ENCODE results near the gene NHERF2.

Gene NHERF2

GRCh38 chr16:2001035-2001434 is 25.7 kb upstream of the NHERF2 start:
- no peak overlapping the region for H3K4me3 ChIP-seq (ENCODE audit: low read length)
- H3K9me3 ChIP-seq (ENCODE audit: control insufficient read depth, insufficient read depth, low read length): no peaks in the 10 kb centered on the region
- H3K27me3 ChIP-seq (ENCODE audit: control insufficient read depth, insufficient read depth, low read length): no peaks in the 10 kb centered on the region
- WGBS (ENCODE audit: insufficient coverage, insufficient read length): no CpG with 5 or more reads among the region's 19 CpGs
- H3K27ac ChIP-seq (ENCODE audit: low read length): no peak overlapping the region
- H3K36me3 ChIP-seq (ENCODE audit: control insufficient read depth, insufficient read depth, low read length): peaks cover 49% of the 10 kb centered on the region
- H3K4me1 ChIP-seq (ENCODE audit: control insufficient read depth, insufficient read depth, low read length): peaks cover 4% of the 10 kb centered on the region
- DNase-seq (ENCODE audit: low read depth, low spot score): no peak

DNA sequence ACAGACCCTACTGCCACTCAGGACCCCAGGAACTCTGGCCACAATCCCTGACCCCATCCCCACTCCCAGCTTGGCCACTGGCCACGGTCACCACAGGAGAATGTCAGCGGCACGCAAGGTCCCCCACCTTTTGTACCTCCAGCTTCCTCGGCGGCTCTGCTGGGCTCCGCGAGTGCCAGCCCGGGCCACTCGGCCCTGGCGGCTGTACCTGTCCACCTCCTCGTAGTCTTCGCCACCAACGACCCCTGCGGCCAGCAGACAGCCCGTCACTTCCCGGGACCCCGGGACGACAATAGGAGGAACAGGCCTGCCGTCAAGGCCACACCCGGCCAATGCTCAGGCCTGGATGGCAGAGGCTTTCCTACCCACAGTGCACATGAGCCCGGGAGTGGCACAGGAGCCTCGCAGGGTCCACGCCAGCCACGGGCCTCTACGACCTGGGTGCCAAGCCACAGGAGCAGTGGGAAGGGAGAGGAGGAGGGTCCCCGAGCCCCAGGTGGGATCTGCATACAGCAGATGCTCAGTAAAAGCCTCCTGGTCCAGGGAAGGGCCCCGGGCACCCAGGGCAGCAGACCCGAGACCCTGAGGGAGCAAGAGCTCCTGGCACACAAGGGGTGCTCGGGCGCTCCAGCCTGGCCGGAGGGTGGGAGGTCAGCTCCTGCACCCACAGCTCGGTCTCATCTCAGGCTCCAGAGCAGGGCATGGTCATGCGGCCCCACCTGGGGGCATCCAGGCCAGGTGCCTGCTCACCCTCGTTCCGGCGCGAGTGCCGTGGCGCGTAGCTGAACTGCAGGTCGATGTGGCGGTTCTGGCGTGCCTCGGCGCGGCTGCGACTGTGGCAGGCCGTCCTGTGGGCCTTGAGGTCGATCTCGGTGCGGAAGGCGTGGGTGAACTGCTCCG is 25.0 kb upstream of the NHERF2 start:
- WGBS (ENCODE audit: insufficient coverage, insufficient read length): no CpG with 5 or more reads among the region's 53 CpGs
- H3K4me1 ChIP-seq (ENCODE audit: control insufficient read depth, insufficient read depth, low read length): peaks cover 5% of the 10 kb centered on the region
- peaks cover 49% of the 10 kb centered on the region for H3K36me3 ChIP-seq (ENCODE audit: control insufficient read depth, insufficient read depth, low read length)
- no peak for DNase-seq (ENCODE audit: low read depth, low spot score)
- H3K27ac ChIP-seq (ENCODE audit: low read length): no peak overlapping the region
- H3K4me3 ChIP-seq (ENCODE audit: low read length): no peak overlapping the region
- H3K27me3 ChIP-seq (ENCODE audit: control insufficient read depth, insufficient read depth, low read length): no peaks in the 10 kb centered on the region
- no peaks in the 10 kb centered on the region for H3K9me3 ChIP-seq (ENCODE audit: control insufficient read depth, insufficient read depth, low read length)

- H3K4me1 ChIP-seq (ENCODE audit: control insufficient read depth, insufficient read depth, low read length): peaks cover 5% of the 10 kb centered on the region
- WGBS (ENCODE audit: insufficient coverage, insufficient read length): no CpG with 5 or more reads among the region's 47 CpGs
- no peaks in the 10 kb centered on the region for H3K27me3 ChIP-seq (ENCODE audit: control insufficient read depth, insufficient read depth, low read length)
- H3K27ac ChIP-seq (ENCODE audit: low read length): no peak overlapping the region
- H3K4me3 ChIP-seq (ENCODE audit: low read length): no peak overlapping the region
- H3K9me3 ChIP-seq (ENCODE audit: control insufficient read depth, insufficient read depth, low read length): no peaks in the 10 kb centered on the region
- no peak for DNase-seq (ENCODE audit: low read depth, low spot score)
- peaks cover 49% of the 10 kb centered on the region for H3K36me3 ChIP-seq (ENCODE audit: control insufficient read depth, insufficient read depth, low read length)
Observed at GRCh38 chr16:2002406-2003230, 24.1 kb upstream of the NHERF2 start.

DNA sequence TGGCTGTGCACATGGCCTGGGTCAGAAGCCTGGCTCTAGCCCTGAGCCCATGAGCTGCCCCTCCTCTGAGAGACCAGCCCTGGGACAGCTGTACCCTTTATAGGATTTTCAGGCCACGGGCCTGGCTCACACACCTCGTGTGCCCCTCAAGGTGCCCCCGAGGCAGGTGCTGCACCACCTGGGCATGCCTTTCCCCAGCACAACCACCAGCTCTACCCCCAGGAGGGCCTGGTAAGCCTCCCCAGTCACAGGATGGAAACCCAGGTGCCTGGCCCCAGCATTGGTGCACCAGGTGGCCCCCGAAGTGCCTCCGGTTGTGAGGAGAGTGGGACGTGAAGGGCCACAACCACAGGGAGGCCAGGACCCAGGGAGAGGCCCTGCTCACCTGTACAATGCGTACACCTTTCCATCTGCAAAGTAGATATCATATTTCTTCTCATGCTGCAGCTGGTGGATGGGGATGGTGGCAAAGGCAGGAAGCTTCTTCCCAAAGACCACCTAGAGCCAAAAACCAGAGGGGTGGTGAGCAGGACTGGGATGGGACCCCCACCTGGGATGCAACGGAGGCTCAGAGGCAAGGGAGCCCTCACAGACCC is 23.4 kb upstream of the NHERF2 start:
- Histone ChIP-seq H3K27me3 (ENCODE audit: control insufficient read depth, insufficient read depth, low read length) (no peaks in the 10 kb centered on the region), H3K9me3 (ENCODE audit: control insufficient read depth, insufficient read depth, low read length) (no peaks in the 10 kb centered on the region), H3K27ac (ENCODE audit: low read length) (no peak overlapping the region), H3K4me1 (ENCODE audit: control insufficient read depth, insufficient read depth, low read length) (peaks cover 5% of the 10 kb centered on the region), H3K36me3 (ENCODE audit: control insufficient read depth, insufficient read depth, low read length) (peaks cover 43% of the 10 kb centered on the region), H3K4me3 (ENCODE audit: low read length) (no peak overlapping the region)
- DNase-seq (ENCODE audit: low read depth, low spot score): no peak
- WGBS (ENCODE audit: insufficient coverage, insufficient read length): no CpG with 5 or more reads among the region's 8 CpGs

DNA sequence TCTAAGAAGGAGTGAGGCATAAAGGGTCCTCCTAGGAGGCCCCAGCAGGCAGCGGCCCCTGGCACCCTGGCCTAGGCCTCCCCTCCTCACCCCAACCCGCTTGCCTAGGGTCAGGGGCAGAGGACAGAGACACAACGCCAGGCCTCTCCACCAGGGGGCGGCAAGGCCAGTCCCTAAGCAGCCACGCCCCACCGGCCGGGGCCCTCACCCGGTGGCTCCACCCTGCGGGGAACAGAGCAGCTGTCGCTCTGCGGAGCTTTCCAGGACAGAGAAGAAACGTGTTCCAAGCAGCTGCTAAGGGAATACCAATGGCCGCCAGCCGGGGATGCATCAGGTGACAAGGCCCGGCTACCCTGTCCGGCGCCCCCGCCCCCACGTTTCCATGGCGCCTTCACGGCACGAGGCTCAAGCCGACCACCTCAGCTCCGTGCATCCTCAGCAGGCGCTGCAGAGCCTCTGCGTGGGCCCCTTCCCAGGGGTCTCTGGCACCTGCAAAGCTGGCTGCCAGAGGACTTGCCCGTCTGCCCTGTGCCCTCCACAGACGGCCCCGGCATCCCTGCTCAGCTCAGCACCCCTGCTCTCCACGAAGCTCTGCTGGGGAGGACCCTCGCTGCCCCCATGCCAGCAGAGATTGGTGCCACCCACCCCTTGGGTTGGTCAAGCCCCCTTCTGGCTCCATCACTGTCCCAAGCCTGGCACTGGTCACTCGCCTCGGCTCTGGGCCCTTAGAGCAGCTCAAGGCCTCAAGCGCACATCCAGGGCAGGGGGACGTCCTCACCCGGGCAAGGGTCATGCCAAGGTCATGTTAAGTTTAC is 22.7 kb upstream of the NHERF2 start:
- Histone ChIP-seq H3K36me3 (ENCODE audit: control insufficient read depth, insufficient read depth, low read length) (peaks cover 39% of the 10 kb centered on the region), H3K4me3 (ENCODE audit: low read length) (no peak overlapping the region), H3K27ac (ENCODE audit: low read length) (no peak overlapping the region), H3K9me3 (ENCODE audit: control insufficient read depth, insufficient read depth, low read length) (no peaks in the 10 kb centered on the region), H3K4me1 (ENCODE audit: control insufficient read depth, insufficient read depth, low read length) (peaks cover 5% of the 10 kb centered on the region), H3K27me3 (ENCODE audit: control insufficient read depth, insufficient read depth, low read length) (no peaks in the 10 kb centered on the region)
- no CpG with 5 or more reads among the region's 36 CpGs for WGBS (ENCODE audit: insufficient coverage, insufficient read length)
- DNase-seq (ENCODE audit: low read depth, low spot score): peak; percentile 94

GRCh38 chr16:2004795-2005517 is 21.7 kb upstream of the NHERF2 start:
- Histone ChIP-seq H3K36me3 (ENCODE audit: control insufficient read depth, insufficient read depth, low read length) (peaks cover 30% of the 10 kb centered on the region), H3K27me3 (ENCODE audit: control insufficient read depth, insufficient read depth, low read length) (no peaks in the 10 kb centered on the region), H3K27ac (ENCODE audit: low read length) (no peak overlapping the region), H3K4me1 (ENCODE audit: control insufficient read depth, insufficient read depth, low read length) (peaks cover 5% of the 10 kb centered on the region), H3K4me3 (ENCODE audit: low read length) (no peak overlapping the region), H3K9me3 (ENCODE audit: control insufficient read depth, insufficient read depth, low read length) (no peaks in the 10 kb centered on the region)
- no CpG with 5 or more reads among the region's 34 CpGs for WGBS (ENCODE audit: insufficient coverage, insufficient read length)
- no peak for DNase-seq (ENCODE audit: low read depth, low spot score)

- DNase-seq (ENCODE audit: low read depth, low spot score): no peak
- H3K4me3 ChIP-seq (ENCODE audit: low read length): no peak overlapping the region
- no peaks in the 10 kb centered on the region for H3K9me3 ChIP-seq (ENCODE audit: control insufficient read depth, insufficient read depth, low read length)
- WGBS (ENCODE audit: insufficient coverage, insufficient read length): no CpG with 5 or more reads among the region's 21 CpGs
- H3K4me1 ChIP-seq (ENCODE audit: control insufficient read depth, insufficient read depth, low read length): peaks cover 5% of the 10 kb centered on the region
- H3K27me3 ChIP-seq (ENCODE audit: control insufficient read depth, insufficient read depth, low read length): no peaks in the 10 kb centered on the region
- H3K36me3 ChIP-seq (ENCODE audit: control insufficient read depth, insufficient read depth, low read length): peaks cover 26% of the 10 kb centered on the region
- no peak overlapping the region for H3K27ac ChIP-seq (ENCODE audit: low read length)
Observed at GRCh38 chr16:2005646-2006045, 21.1 kb upstream of the NHERF2 start.

DNA sequence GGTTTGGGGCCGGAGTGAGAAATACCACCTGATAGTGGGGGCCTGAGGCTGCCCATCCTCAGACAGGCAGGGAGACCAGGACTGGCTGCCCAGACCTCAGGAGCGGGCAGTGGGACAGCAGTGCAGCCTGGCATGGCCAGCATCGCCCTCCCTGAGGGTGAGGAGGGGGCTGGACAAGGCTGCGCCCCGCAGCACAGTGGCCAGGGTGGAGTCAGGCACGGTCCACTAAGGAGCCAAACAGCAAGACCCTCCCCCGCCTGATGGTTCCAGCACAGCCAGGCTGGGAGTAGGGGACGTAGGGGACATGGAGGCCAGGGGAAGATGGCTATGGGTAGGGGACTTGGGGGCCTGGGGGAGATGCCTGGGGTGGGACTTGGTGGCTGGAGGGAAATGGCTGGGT is 20.4 kb upstream of the NHERF2 start:
- WGBS (ENCODE audit: insufficient coverage, insufficient read length): no CpG with 5 or more reads among the region's 8 CpGs
- H3K27me3 ChIP-seq (ENCODE audit: control insufficient read depth, insufficient read depth, low read length): no peaks in the 10 kb centered on the region
- peaks cover 5% of the 10 kb centered on the region for H3K4me1 ChIP-seq (ENCODE audit: control insufficient read depth, insufficient read depth, low read length)
- no peaks in the 10 kb centered on the region for H3K9me3 ChIP-seq (ENCODE audit: control insufficient read depth, insufficient read depth, low read length)
- no peak for DNase-seq (ENCODE audit: low read depth, low spot score)
- H3K36me3 ChIP-seq (ENCODE audit: control insufficient read depth, insufficient read depth, low read length): peaks cover 21% of the 10 kb centered on the region
- H3K27ac ChIP-seq (ENCODE audit: low read length): no peak overlapping the region
- H3K4me3 ChIP-seq (ENCODE audit: low read length): no peak overlapping the region

- Histone ChIP-seq H3K4me3 (ENCODE audit: low read length) (no peak overlapping the region), H3K4me1 (ENCODE audit: control insufficient read depth, insufficient read depth, low read length) (peaks cover 5% of the 10 kb centered on the region), H3K27me3 (ENCODE audit: control insufficient read depth, insufficient read depth, low read length) (no peaks in the 10 kb centered on the region), H3K27ac (ENCODE audit: low read length) (no peak overlapping the region), H3K36me3 (ENCODE audit: control insufficient read depth, insufficient read depth, low read length) (peaks cover 12% of the 10 kb centered on the region), H3K9me3 (ENCODE audit: control insufficient read depth, insufficient read depth, low read length) (no peaks in the 10 kb centered on the region)
- no peak for DNase-seq (ENCODE audit: low read depth, low spot score)
- WGBS (ENCODE audit: insufficient coverage, insufficient read length): no CpG with 5 or more reads among the region's 16 CpGs
Observed at GRCh38 chr16:2007081-2007836, 19.4 kb upstream of the NHERF2 start.
